HepG2 (cell line): ENCODE measurements around the gene PNMA3. TPM values are rescaled to one million over a fixed set of nuclear protein-coding genes. Genes with fewer than 3 reads are reported as not detected.
A peak's percentile ranks its signal among the peaks of the same experiment; 100 is the strongest.
"Not testable (repeated sequence)": the region's sequence is repeated elsewhere in the genome, so short reads cannot be mapped to it uniquely, and the experiment has no call there.

Source experiments
- ATAC-seq: fragments of 200-7000 bp; cut with Tn5 transposase; 3 replicates; pipeline ENCODE4 v1.9.1; 2020; ENCODE audit warnings: mild to moderate bottlenecking, moderate library complexity
- BruUV-seq: library from RNA; stranded (reverse); fragments of 400-500 nt; replicated peaks from 2 replicates; lab custom pipeline; 2021; lab: Mats Ljungman, UMichigan
- CTCF ChIA-PET: fragments of 300-600 bp; formaldehyde crosslinking; extraction: SDS; loops from one replicate; lab custom pipeline; 2021; ENCODE audit warnings: low total read pairs, inconsistent platforms, low intra/inter-chr PET ratio; lab: Yijun Ruan, JAX
- POLR2A ChIA-PET: fragments of 350-600 bp; sonication (Branson Sonifier 250); formaldehyde crosslinking; loops from one replicate; lab custom pipeline; 2020; ENCODE audit warnings: antibody characterized with exemption, inconsistent platforms; lab: Yijun Ruan, JAX
- DNase-seq: peaks from one replicate; pipeline ENCODE4 v3.0.0-alpha.2; 2015; ENCODE audit warnings: low spot score
- FAIRE-seq: peaks from 3 replicates; lab custom pipeline; 2011; peaks lifted over from hg19 to GRCh38; lab: Jason Lieb, UNC
- H2AFZ ChIP-seq: one replicate; pipeline ENCODE4 v1.6.1; 2011; ENCODE audit warnings: low read length, inconsistent platforms
- H3K27ac ChIP-seq: fragments of 300-600 bp; 3 replicates; pipeline ENCODE4 v1.8.0; 2011; ENCODE audit warnings: mixed run types, mild to moderate bottlenecking, mixed read lengths, low read length, inconsistent platforms; ENCODE audit not compliant: insufficient read depth; ENCODE audit errors: extremely low read length
- H3K27me3 ChIP-seq, 2 experiments: fragments of 200-600 bp in 1 of 2; 2 replicates in 1 of 2; 3 replicates in 1 of 2; pipeline versions ENCODE4 v1.6.0 to v1.8.0; 2011; ENCODE audit warnings: low read length in 2 of 2, mild to moderate bottlenecking in 2 of 2, moderate library complexity in 2 of 2, inconsistent platforms in 1 of 2; ENCODE audit not compliant: insufficient read depth in 2 of 2, control insufficient read depth in 1 of 2
- H3K36me3 ChIP-seq, 2 experiments: fragments of 200-600 bp in 1 of 2; replicated peaks in 1 of 2; 2 replicates in 1 of 2; 3 replicates in 1 of 2; pipeline versions ENCODE4 v1.5.1 to v1.8.0; 2011; ENCODE audit warnings: low read length in 2 of 2, inconsistent platforms in 1 of 2; ENCODE audit not compliant: insufficient read depth in 2 of 2, control insufficient read depth in 1 of 2
- H3K4me1 ChIP-seq: 2 replicates; pipeline ENCODE4 v1.5.1; 2012; ENCODE audit warnings: low read length, inconsistent platforms; ENCODE audit not compliant: insufficient read depth
- H3K4me2 ChIP-seq: 2 replicates; pipeline ENCODE4 v1.6.0; 2011; ENCODE audit warnings: low read depth, low read length, inconsistent platforms
- H3K4me3 ChIP-seq, 3 experiments: fragments of 200-600 bp in 1 of 3; sonication (generic), shearing (Covaris generic) in 1 of 3; replicated peaks in 1 of 3; 2 replicates each; pipeline ENCODE4 v1.5.1; 2011 to 2016; ENCODE audit warnings: low read length in 3 of 3, inconsistent platforms in 2 of 3, low read depth in 2 of 3, mild to moderate bottlenecking in 2 of 3, control low read depth in 1 of 3, mixed read lengths in 1 of 3; ENCODE audit not compliant: insufficient read depth in 1 of 3
- H3K79me2 ChIP-seq: one replicate; pipeline ENCODE4 v1.6.1; 2011; ENCODE audit warnings: low read length, inconsistent platforms; ENCODE audit not compliant: insufficient read depth
- H3K9ac ChIP-seq: 2 replicates; pipeline ENCODE4 v1.6.0; 2011; ENCODE audit warnings: mild to moderate bottlenecking, low read depth, low read length, inconsistent platforms; ENCODE audit not compliant: insufficient read depth
- H3K9me3 ChIP-seq: 2 replicates; pipeline ENCODE4 v1.5.1; 2012; ENCODE audit warnings: mild to moderate bottlenecking, low read length
- H4K20me1 ChIP-seq: 2 replicates; pipeline ENCODE4 v1.6.0; 2011; ENCODE audit warnings: inconsistent platforms, mild to moderate bottlenecking, low read length, moderate library complexity; ENCODE audit not compliant: insufficient read depth
- AKAP8 ChIP-seq: sonication (generic); formaldehyde crosslinking; IDR thresholded peaks from 2 replicates; pipeline ENCODE4 v1.5.1; 2020; ENCODE audit warnings: mild to moderate bottlenecking, missing genetic modification reagents
- BHLHE40 ChIP-seq: IDR thresholded peaks from 2 replicates; pipeline ENCODE4 v1.6.1; 2011; ENCODE audit warnings: low read length, improper control_type of control experiment
- FOXO1 ChIP-seq: sonication (generic); formaldehyde crosslinking; IDR thresholded peaks from 2 replicates; pipeline ENCODE4 v1.4.0; 2020; ENCODE audit warnings: missing genetic modification reagents
- FOXP1 ChIP-seq, 2 experiments: fragments of 450-650 bp in 1 of 2; IDR thresholded peaks; 2 replicates each; pipeline ENCODE4 v1.6.1; 2017 to 2018; ENCODE audit warnings: antibody characterized with exemption in 1 of 2
- HNF4A ChIP-seq: sonication (generic); formaldehyde crosslinking; IDR thresholded peaks from 2 replicates; pipeline ENCODE4 v1.4.0; 2020; ENCODE audit warnings: missing genetic modification reagents
- HNF4G ChIP-seq, 2 experiments: sonication (generic) in 1 of 2; formaldehyde crosslinking in 1 of 2; IDR thresholded peaks; 2 replicates each; pipeline versions ENCODE4 v1.4.0 to v1.6.1; 2011 to 2020; ENCODE audit warnings: borderline replicate concordance in 2 of 2, low read depth in 2 of 2, mild to moderate bottlenecking in 2 of 2, low read length in 1 of 2, missing genetic modification reagents in 1 of 2, moderate library complexity in 1 of 2
- KAT2B ChIP-seq: fragments of 150-350 bp; IDR thresholded peaks from 2 replicates; pipeline ENCODE4 v1.6.1; 2014; ENCODE audit warnings: low read depth, low read length, borderline replicate concordance
- LBX2 ChIP-seq: sonication (generic); formaldehyde crosslinking; IDR thresholded peaks from 2 replicates; pipeline ENCODE4 v1.5.0; 2020; ENCODE audit warnings: missing genetic modification reagents, mild to moderate bottlenecking, borderline replicate concordance
- MED13 ChIP-seq: sonication (generic); formaldehyde crosslinking; IDR thresholded peaks from 2 replicates; pipeline ENCODE4 v1.5.0; 2020; ENCODE audit warnings: missing genetic modification reagents
- NFYB ChIP-seq: sonication (generic); formaldehyde crosslinking; IDR thresholded peaks from 2 replicates; pipeline ENCODE4 v1.4.0; 2020; ENCODE audit warnings: missing genetic modification reagents
- PAF1 ChIP-seq: IDR thresholded peaks from 2 replicates; pipeline ENCODE4 v1.6.1; 2016; ENCODE audit warnings: missing genetic modification reagents, missing compliant biosample characterization
- POLR2A ChIP-seq, 2 experiments: IDR thresholded peaks; 2 replicates each; pipeline ENCODE4 v1.6.1; 2011; ENCODE audit warnings: low read depth in 2 of 2, low read length in 2 of 2, mild to moderate bottlenecking in 1 of 2, moderate library complexity in 1 of 2; ENCODE audit not compliant: insufficient read depth in 1 of 2
- SALL1 ChIP-seq: sonication (generic); formaldehyde crosslinking; IDR thresholded peaks from 2 replicates; pipeline ENCODE4 v1.8.0; 2022; ENCODE audit warnings: mild to moderate bottlenecking, missing genetic modification reagents
- SMC3 ChIP-seq: IDR thresholded peaks from 2 replicates; pipeline ENCODE4 v1.6.1; 2011; ENCODE audit warnings: low read length, improper control_type of control experiment
- SRY ChIP-seq: sonication (generic); formaldehyde crosslinking; IDR thresholded peaks from 2 replicates; pipeline ENCODE4 v1.8.0; 2022; ENCODE audit warnings: mild to moderate bottlenecking, missing genetic modification reagents
- TRIM24 ChIP-seq: sonication (generic); formaldehyde crosslinking; IDR thresholded peaks from 2 replicates; pipeline ENCODE4 v1.8.0; 2022; ENCODE audit warnings: mild to moderate bottlenecking, missing genetic modification reagents
- YY1 ChIP-seq: IDR thresholded peaks from 2 replicates; pipeline ENCODE4 v1.6.1; 2011; ENCODE audit warnings: low read length, low read depth, moderate library complexity, mild to moderate bottlenecking; ENCODE audit not compliant: insufficient read depth, insufficient replicate concordance
- ZNF138 ChIP-seq: sonication (generic); formaldehyde crosslinking; IDR thresholded peaks from 2 replicates; pipeline ENCODE4 v1.5.0; 2020; ENCODE audit warnings: mild to moderate bottlenecking, low read depth, missing genetic modification reagents
- ZNF160 ChIP-seq: sonication (generic); formaldehyde crosslinking; IDR thresholded peaks from 2 replicates; pipeline ENCODE4 v1.8.0; 2022; ENCODE audit warnings: mild to moderate bottlenecking, inconsistent platforms, missing genetic modification reagents
- ZNF17 ChIP-seq: sonication (generic); formaldehyde crosslinking; IDR thresholded peaks from 2 replicates; pipeline ENCODE4 v1.5.0; 2020; ENCODE audit warnings: mild to moderate bottlenecking, missing genetic modification reagents
- ZNF430 ChIP-seq: sonication (generic); formaldehyde crosslinking; IDR thresholded peaks from 2 replicates; pipeline ENCODE4 v1.9.0; 2021; ENCODE audit warnings: mild to moderate bottlenecking, missing genetic modification reagents
- ZNF446 ChIP-seq: sonication (generic); formaldehyde crosslinking; IDR thresholded peaks from 2 replicates; pipeline ENCODE4 v1.5.0; 2020; ENCODE audit warnings: mild to moderate bottlenecking, missing genetic modification reagents
- ZNF644 ChIP-seq: IDR thresholded peaks from 2 replicates; pipeline ENCODE4 v1.6.1; 2016; ENCODE audit warnings: low read depth
- ZNF691 ChIP-seq: sonication (generic); formaldehyde crosslinking; IDR thresholded peaks from 2 replicates; pipeline ENCODE4 v1.4.0; 2020; ENCODE audit warnings: missing genetic modification reagents, low read depth, mild to moderate bottlenecking, borderline replicate concordance
- ZSCAN9 ChIP-seq: IDR thresholded peaks from 2 replicates; pipeline ENCODE4 v1.6.1; 2016; ENCODE audit warnings: borderline replicate concordance
- WGBS: methylation state at CpG from one replicate; pipeline ENCODE4 v1.1.6; 2017; ENCODE audit warnings: low lambda C conversion rate; 5-methylcytosine and 5-hydroxymethylcytosine counted together
- in situ Hi-C: cut with HindIII; loops from 2 replicates; pipeline ENCODE4 v1.10.0; 2017; ENCODE audit warnings: low pct_unique_long_range_greater_than_20kb; ENCODE audit not compliant: extremely low pct_ligation_motif_present
- intact Hi-C: fragments of 100-400 bp; cut with micrococcal nuclease; formaldehyde crosslinking; loops from one replicate; pipeline ENCODE4 v1.10.0; 2022; ENCODE audit not compliant: unreplicated experiment
- polyA plus RNA-seq, 8 experiments: library from polyadenylated mRNA; depleted of rRNA in 3 of 8; stranded (reverse) in 7 of 8; unstranded in 1 of 8; fragments of >200 nt; fragmentation: Illumina TruSeq in 4 of 8; extraction: Trizol in 4 of 8; gene quantifications; 2 replicates each; pipeline versions ENCODE4 v1.2.1 to v1.2.3, GENCODE V29; 2011 to 2016; ENCODE audit warnings: low read depth in 4 of 8, missing spikeins in 1 of 8, mixed read lengths in 1 of 8; ENCODE audit not compliant: insufficient read depth in 1 of 8
- total RNA-seq, 5 experiments: library from RNA; depleted of rRNA; stranded (reverse); fragments of >200 nt; fragmentation: Illumina TruSeq; extraction: Trizol; gene quantifications; 2 replicates each; pipeline ENCODE4 v1.2.3, GENCODE V29; 2016; ENCODE audit warnings: low read depth in 1 of 5

The PNMA3 gene
- total and polyA plus RNA-seq, 2 of the 13 experiments (the other 11 are each of a cell fraction or from before 2014, with no cell fraction given), result not detected

GRCh38 chrX:153102418-153102817 is 46.1 kb downstream of the PNMA3 start (continued):
- TF ChIP-seq HNF4A (CRISPR knock-in tag) (peak; percentile 62), TRIM24 (CRISPR knock-in tag) (peak; percentile 81), KAT2B (no peak), FOXO1 (CRISPR knock-in tag) (peak; percentile 83; the same call in 1 of the 2 replicates), PAF1 (CRISPR knock-in tag) (no peak), LBX2 (no peak), SALL1 (peak; percentile 37; the same call in 1 of the 2 replicates), ZNF430 (CRISPR knock-in tag) (no peak), ZNF17 (no peak), FOXP1 (IDR thresholded peaks at IDR 0.05) (peak; percentile 84), FOXP1 (CRISPR knock-in tag; IDR thresholded peaks at IDR 0.05) (peak; percentile 95), NFYB (CRISPR knock-in tag) (no peak), ZNF691 (CRISPR knock-in tag) (no peak), AKAP8 (CRISPR knock-in tag) (no peak), SRY (CRISPR knock-in tag) (no peak), BHLHE40 (peak; percentile 61; the same call in 1 of the 2 replicates), SMC3 (no peak), POLR2A (IDR thresholded peaks at IDR 0.05; ENCODE audit: insufficient read depth in 1 of 2, low read depth in 2 of 2, low read length in 2 of 2) (no peak), ZNF446 (CRISPR knock-in tag) (no peak), HNF4G (IDR thresholded peaks at IDR 0.05; ENCODE audit: borderline replicate concordance, low read depth, low read length) (peak; percentile 54; the same call in 1 of the 2 replicates), HNF4G (CRISPR knock-in tag; IDR thresholded peaks at IDR 0.05; ENCODE audit: borderline replicate concordance, low read depth) (0 out of 2 replicates have a peak, but pooled peaks have one; percentile 38), ZNF138 (no peak), MED13 (no peak), ZSCAN9 (no peak), YY1 (no peak), ZNF160 (CRISPR knock-in tag) (no peak), ZNF644 (CRISPR knock-in tag) (no peak)

GRCh38 chrX:153104959-153105358 is 48.7 kb downstream of the PNMA3 start:
- in situ Hi-C loops, FAIRE-seq: not testable (repeated sequence)

More at GRCh38 chrX:153104959-153105358, 48.7 kb downstream of the PNMA3 start:
- H3K9ac ChIP-seq, intact Hi-C loops, BruUV-seq, H3K4me3 ChIP-seq, H2AFZ ChIP-seq, CTCF ChIA-PET, H3K27me3 ChIP-seq, H3K4me2 ChIP-seq, DNase-seq, H3K27ac ChIP-seq, H3K79me2 ChIP-seq, ATAC-seq, H4K20me1 ChIP-seq, H3K9me3 ChIP-seq, H3K36me3 ChIP-seq, POLR2A ChIA-PET: not testable (repeated sequence)
- peaks cover 28% of the 10 kb centered on the region for H3K4me1 ChIP-seq
- WGBS, result 88% methylated on average over 1 of the region's 1 CpG
